GM19324 (cell line): ENCODE results near the gene PLCB1.

Source experiments
- ATAC-seq: cut with Tn5 transposase; IDR thresholded peaks from one replicate; pipeline ENCODE4 v1.9.1; 2021; ENCODE audit warnings: mild to moderate bottlenecking, moderate library complexity; ENCODE audit not compliant: unreplicated experiment, low FRiP score

PLCB1 gene

DNA sequence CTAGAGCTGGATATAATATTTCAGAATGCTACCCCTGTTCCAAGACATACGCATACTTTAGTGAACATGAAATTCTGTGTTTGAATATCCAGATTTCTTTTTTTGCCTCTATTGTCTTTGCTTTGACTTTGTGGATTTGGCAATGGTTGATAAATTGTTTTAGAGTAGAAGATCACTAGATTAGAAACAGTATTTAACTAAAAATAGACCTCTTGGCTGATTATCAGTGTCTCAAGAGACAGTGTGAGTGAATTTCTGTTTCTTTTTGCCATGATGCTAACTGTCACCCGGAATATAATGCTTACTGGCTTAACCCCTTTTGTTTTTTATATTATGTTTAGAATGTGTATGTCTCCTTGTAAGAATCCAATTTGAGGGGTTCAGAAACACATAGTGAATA, 102.5 kb downstream of the PLCB1 start:
- ATAC-seq, result no peak

DNA sequence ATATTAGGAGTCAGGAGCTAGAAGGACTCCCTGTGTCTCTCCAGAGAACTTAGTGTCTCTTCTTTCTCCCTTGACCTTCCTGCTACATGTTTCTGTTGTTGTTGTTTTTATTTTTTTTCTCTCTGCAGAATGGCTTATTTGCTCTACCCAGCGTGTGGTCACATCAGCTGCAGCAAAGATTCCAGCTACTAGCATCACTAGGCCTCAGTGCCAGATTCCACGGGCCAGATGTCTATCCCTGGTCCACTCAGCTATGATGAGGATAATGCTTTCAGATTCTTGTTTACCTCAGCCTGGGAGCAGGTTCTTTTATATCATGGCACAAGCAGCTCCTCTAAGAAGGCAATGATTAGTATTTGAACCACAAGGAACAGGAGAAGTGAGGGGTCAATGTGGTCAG, 110.0 kb downstream of the PLCB1 start:
- ATAC-seq, result no peak

DNA sequence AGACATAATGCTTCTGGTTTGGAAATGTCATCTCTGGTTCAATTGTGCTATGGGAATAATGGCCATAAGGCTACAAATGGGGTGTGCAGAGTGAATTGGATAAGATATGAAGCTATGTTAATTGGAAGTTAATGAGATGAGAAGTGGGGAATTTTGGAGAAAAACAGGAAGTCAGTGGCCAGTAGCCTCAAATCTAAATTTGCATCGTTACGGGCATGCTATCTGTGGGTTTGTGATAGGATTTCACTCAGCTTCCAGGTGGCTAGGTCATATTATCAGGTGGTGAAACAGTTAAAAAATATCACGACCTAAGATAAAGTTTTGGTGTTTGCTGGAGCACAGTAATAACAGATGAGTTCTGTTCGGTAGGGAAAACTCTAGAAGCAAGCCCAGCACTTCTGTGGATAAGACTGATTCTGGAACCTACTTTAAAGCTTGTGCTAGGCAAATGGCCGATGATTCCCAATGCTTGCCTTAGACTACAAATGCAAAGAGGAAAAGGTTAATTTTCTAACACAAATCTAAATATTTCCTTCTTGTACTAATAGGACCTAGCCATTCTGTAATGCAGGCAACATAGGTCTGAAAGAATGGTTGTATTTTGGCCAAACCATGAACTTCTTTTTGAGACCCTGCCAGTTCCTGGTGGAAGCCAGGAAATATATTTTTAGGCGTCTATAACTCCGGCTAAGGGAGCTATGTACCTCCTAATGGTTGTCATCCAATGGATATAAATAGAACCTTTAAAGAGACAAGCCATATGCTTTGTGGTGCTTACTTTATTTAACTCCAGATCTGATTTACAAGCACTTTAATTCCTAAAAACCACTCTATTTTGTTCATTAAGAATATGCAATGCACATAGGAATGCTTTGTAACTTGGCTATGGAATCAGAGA, 111.0 kb downstream of the PLCB1 start:
- ATAC-seq, result no peak

DNA sequence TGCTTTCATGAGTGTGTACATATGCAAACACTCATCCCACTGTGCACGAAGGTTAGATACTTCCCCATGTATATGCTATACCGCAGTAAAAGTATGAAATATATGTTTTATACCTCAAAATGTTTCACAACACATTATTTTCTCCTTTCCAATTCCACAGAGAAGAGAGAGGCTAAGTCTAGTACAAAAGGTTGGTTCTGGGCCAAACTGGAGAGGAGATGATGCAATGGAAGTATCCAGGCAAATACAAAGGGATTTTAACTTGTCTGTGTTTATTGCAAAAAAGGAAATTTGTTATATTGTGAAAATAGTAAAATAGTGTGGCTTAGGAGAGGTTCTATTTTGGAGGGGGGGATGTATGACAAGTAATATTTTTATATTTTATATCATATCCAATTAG, 112.6 kb downstream of the PLCB1 start:
- no peak for ATAC-seq

DNA sequence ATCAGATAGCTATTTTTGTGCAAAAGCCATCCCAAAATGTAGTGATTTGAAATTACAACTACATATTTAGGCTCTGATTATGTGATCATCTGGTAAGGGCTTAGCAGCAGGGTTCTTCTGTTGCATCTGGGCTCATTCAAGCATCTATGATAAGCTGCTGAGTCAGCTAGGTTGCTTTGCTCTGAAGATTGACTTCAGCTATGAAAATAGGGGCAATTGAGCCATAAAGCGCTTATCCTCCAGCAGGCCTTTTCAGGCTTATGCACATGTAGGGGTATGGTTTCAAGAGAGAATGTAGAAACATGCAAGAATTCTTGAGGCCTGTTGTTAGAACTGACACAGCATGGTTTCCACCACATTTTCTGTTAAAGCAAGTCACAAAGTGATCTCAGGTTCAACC, 114.1 kb downstream of the PLCB1 start:
- no peak for ATAC-seq

DNA sequence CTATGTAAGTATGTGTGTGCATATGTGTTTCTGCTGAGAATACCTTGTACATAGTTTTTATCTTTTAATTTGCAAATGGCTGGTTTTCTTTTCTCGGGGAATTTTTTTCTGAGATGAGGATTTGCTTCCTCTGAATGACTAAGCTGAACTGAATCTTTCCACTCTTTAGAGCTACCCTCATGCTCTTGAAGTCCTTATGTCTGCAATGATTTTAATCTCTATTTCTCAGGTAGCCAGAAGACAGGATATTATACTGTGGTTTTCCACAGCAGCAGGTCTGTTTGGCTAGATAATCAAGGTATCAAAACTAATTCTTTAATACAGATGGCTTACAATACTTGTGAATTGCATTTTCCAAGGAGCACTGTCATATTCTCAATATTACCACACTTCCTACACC, 114.7 kb downstream of the PLCB1 start:
- ATAC-seq, result no peak

DNA sequence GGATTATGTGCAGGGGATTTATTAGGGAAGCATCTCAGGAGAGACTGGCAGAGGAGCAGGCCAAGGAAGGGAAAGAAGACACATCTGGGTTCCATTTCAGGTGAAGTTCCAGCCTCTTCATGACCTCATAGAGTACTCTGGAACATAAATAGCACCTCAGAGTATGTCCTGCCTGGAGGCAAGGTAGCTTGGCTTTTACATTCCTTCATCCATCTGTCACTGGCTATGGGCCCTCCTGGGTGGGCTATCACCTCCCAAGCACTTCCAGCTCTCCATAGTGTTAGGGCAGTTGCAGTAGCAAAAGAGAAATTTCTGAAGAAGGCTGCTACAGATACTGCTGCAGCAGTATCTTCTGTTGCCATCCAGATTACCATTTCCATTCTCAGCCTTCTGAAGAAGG, 116.0 kb downstream of the PLCB1 start:
- no peak for ATAC-seq

DNA sequence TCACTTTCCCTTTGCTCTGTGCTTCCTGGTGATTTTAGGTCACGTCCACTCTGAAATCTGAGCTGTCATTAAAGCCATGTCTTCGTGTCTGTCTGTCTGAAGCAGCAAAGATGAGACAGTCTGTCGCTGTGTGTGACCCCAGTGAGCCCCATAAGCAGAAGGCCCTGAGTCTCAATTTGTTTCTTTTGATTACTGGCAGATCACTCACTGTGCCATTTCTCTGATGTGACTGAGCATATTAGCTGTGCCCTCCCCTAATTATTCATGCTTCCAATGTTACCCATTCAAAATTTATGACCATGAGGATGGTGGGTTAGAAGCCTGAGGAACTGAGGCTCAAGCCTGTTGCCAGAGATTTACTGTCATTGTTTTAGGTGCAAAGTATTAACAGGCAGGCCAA, 117.6 kb downstream of the PLCB1 start:
- ATAC-seq, result no peak

DNA sequence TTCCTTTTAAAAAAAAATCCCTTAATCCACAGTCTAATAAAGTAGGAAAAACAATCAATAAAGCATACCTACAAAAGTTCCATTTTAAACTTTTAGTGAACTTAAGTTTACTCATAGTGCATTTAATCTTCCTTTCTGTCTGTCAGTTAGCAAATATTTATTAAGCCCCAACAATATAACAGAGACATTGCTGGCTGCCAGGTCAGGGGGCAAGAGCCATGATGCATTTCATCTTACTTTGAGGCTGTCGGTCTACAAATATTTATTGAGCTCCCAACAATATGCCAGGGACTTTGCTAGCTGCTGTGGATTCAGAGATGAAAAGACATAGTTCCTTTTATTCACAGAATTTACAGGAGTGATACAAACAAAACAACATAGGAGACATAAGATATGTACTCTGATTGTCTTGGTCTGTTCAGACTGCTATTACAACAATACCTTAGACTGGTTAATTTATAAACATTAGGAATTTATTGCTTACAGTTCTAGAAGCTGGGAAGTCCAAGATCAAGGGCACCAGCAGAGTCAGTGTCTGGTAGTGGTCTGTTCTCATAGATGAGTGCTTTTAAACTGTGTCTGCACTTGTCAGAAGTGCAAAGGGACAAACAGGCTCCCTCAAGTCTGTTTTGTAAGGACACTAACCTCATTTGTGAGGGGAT, 118.6 kb downstream of the PLCB1 start:
- no peak for ATAC-seq

DNA sequence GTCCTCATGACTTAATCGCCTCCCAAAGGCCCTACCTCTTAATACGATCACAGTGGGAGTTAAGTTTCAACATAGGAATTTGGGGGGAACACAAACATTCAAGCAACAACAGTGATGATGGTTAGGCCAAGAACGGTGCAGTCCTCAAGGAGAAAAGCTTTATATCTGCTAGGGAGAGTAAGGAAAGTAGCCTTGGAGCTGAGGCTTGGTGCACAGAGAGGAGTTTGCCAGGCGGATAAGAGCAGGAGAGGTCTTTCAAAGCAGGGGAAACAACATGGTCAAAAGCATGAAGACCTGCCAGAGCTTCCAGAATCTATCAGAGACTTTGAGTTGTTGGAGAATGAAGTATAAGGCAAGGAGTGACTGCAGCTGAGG, 119.1 kb downstream of the PLCB1 start:
- ATAC-seq, result no peak

DNA sequence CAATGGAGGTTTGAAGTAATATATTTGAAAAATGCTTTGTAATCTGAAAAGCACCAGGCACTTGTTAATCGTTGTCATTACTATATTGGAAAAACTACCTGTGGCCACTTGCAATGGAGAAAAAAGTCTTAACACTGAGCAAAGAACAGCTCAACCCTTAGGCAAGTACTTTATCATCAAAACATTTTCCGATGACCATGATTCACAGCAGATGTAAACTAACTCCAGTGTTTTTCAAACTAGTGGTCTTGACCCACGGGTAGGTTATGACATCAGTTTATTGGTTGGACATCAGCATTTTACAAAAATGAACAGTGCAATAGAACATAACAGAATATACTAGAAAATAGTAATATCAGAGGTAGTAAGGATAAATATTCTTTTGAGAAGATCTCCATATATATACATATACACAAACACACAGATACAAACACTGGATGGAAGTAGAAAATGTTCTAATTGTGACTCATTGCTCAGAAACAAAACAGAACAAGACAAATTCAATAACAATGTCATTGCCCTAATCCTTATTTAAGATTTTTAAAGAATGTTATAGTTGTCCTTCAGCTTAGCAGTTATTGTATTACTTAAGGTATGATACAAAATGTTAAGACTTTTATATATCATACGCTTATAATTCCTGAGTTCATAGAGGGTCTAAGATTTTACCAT, 123.0 kb downstream of the PLCB1 start:
- no peak for ATAC-seq

DNA sequence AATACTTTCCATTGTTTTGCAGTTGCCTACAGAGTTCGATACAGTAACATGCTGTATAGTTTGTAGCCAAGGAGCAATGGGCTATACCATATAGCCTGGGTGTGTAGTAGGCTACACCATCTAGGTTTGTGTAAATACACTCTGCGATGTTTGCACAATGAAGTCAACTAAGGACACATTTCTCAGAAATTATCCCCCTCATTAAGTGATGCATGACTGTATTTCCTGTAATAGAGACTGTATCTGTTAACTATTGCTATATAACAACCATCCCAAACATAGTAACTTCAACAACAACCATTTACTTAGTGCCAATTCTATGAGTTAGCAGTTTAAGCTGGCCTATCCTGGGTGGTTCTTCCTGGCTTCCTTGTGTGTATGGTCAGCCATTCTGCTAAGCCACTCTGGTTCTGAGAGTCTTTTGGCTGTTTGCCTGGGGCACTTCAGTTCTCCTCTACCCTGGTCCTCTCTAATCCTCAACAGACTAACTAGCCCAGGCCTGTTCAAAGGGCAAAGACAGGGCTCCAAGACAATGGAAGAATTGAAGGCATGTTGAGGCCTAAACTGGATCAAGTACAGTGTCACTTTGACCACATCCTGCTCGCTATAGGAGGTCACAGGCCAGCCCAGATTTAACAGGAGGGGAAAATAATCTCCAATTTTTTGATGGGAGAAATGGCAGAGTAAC, 124.0 kb downstream of the PLCB1 start:
- ATAC-seq, result no peak

DNA sequence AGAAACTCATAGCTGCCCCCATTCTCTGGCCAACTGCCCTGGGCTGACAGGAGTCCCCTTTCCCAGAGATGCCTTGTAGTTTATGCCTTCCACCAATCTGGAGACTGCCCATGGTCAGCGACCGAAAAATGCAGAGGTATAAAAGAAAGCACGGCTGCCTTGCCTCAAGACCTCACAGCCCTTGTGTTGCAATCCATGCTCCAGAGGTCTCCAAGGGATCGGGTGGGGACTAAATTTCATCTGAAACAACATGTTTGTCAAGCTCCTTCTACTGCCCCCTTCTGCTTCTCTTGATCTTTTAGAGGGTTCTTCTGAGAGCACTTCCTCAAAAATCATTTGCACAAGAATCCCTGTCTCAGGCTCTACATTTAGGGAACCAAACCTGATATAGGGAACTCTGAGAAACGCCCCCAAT, 128.8 kb downstream of the PLCB1 start:
- no peak for ATAC-seq

DNA sequence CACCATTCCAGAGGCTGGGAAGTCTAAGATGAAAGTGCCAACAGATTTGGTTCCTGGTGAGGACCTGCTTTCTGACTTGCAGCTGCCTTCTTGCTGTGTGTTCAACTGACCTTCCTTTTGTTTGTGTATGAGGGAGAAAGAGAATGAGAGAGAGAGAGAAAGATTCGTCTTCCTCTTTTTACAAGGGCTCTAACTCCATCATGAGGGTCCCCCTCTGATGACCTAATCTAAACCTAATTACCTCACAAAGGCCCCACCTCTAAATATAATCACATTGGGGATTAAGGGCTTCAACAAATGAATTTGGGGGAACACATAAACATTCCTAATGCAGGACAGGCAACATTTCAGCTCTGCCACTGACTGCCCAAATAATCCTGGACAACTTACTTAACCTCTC, 130.7 kb downstream of the PLCB1 start:
- no peak for ATAC-seq

DNA sequence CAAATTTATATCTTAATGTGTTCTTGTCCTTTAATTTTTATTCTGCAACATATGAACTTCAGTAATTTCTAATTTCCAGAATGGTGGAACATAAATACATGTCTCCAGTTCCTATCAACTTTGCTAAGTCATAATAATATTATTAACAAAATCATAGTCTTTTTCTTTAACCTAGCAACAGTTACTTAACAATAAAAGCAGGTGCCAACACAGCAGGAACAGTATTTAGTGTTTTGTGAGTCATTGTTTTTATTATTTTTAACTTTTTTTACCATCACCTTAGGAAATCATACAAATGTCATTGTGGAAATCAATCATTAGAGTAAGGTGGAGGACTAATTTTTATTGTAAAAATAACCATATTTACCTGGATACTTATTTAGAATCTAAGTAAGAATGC, 133.5 kb downstream of the PLCB1 start:
- no peak for ATAC-seq

DNA sequence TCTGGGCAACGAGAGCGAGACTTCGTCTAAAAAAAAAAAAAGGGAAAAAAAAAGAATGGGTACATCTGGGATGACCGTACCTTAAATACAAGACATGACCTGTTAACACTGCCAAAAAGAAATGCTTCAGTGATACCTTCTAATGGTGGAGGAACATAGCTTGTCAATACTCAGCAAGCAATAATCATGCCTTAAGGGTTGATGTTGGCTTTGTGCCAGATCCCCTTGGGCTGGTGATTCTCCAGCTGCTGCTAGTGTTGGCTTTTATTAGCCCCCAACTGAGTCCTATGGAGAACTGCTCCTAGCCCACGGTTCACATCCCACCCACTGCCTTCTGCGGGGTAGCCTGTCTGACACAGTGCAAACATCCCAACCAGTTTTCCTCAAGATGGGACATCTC, 134.9 kb downstream of the PLCB1 start:
- ATAC-seq, result no peak

DNA sequence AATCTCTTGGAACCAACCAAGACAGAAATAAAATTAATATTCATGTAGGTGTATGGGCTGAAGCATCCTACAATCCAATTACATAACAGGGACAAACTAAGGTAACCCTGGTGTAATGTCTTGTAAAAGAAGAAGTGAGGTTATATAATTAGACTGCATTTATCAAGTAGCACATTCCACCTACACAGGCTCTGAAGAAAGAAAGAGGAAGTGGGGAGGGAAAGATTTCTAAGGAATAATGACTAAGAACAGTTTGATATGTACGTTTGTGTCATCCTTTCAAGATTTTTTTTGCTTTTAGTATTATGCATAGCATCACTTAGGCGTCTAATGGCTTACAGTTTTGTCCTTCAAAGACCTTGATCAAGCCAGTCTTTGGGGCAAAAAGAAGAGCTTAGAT, 139.7 kb downstream of the PLCB1 start:
- ATAC-seq, result no peak

DNA sequence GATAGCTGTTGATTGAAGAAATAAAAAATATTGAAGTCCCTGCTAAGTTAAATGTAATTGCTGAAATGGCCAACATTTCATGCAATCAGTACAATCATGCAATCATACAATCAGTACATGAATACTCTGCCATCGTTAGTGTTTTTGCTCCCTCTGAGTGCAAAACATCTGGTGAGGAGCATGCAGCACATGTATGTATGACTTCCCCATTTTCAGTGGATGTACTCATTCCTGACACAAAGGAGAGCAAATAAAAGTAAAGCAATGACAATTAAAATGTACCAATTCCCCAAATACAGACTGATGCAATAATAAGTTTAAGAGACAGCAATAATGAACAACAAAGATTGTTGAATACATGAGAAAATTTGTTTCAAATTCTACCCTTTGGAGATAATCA, 140.7 kb downstream of the PLCB1 start:
- ATAC-seq, result no peak

DNA sequence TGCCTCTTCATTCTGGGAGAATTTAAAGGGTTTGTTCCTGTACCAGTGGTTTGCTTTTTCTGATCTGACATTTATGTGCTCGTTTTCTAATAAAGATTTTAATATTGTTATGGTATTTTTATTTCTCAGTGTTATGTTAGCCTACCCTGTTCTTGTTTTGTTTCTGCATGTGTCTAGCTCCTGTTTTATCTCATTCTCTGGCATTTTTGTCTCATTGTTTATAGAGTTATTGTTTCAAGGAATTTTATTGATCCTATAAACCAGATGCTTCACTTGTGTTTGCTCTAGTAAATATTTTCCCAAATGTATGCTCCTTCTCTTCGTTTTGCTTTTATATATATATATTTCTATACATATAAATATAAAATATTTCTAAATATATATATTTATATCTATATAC, 152.8 kb downstream of the PLCB1 start:
- ATAC-seq, result no peak

DNA sequence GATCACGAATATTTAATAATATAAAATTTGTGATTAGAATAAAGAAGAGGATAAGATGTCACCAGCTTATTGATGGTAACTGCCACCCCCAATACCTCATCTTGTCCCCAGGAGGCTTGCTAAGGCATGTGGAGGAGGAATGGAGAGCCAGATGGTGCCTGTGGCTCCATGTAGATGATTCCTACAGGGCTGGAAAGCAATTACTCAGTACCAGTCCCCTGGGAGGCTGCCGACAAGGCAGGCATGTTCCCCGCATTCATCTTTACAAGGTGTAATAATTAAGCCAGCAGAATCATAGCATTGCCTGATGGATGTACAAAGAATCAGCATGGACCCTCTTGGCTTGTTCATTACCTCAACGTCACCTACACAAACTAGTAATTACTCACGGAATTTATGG, 155.3 kb downstream of the PLCB1 start:
- ATAC-seq, result no peak

DNA sequence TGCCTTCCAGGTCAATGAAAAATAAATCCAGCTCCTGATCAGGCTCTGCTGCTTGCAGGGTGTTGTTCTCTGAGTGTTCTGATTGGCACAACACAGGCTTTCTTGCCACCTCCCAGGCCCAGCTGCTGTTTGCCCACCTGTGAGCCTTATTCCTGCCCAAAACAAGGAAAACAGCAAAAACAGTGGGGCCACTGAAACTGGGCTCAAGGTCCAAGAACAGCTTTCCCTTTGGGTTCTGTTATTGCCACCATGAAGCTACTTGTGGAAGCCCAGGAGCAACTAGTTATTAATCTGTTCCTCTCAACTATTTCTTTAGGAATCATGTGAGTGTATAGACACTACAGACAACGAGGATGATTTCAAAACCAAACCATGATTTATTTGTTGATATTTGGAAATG, 159.1 kb downstream of the PLCB1 start:
- ATAC-seq, result no peak
